ENCODE measurements around the gene ARRDC5. TPM values are rescaled to one million over a fixed set of nuclear protein-coding genes. Genes with fewer than 3 reads are reported as not detected.
A peak's percentile ranks its signal among the peaks of the same experiment; 100 is the strongest.

ARRDC5 gene
- total and polyA plus RNA-seq, 2 of the 13 experiments (the other 11 are each of a cell fraction or from before 2014, with no cell fraction given): not detected

DNA sequence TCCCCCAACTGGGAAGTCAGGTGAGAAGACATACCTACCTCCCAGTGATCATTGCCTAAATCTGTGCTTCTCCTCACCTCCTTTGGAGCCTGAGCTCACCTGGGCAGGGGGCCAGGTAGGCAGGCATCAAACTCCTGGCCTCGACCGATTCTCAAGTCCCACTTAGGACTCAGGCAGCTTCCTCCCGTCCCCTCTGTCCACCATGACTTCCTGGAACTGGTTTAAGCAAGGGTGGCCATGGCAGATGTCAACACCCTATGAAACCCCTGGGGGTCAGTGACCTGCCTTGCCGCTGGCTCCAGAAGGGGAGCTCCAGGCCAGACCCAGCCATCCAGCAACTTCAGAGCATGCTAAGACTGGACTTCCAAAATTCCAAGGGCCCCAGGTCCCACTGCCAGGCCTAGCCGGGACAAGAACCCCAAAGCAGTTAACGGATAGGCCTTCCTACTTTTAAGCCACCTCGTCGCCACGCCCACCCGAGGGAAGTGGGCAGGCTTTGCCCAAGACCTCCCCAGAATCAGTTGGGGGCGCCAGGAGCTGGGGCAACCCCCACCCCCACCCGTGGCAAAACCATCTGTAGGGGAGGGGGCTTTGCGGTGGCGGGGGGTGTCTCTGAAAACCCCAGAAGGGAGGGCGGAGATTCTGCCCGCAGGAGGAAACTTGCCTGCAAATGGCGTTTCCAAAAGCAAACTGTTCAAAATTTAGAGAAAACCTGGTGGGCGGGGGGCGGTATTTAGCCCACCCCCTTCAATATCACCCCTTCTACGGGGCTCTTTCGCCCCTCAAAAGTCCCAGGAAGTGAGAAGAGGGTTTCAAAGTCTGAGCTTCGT lies 35.9 kb downstream of the ARRDC5 start (continued):
- no peak for TF ChIP-seq ZBTB34 (CRISPR knock-in tag; IDR thresholded peaks at IDR 0.05)
- TF ChIP-seq SSRP1 (CRISPR knock-in tag; IDR thresholded peaks at IDR 0.05): no peak
- no peak for TF ChIP-seq MAFF (IDR thresholded peaks at IDR 0.05; ENCODE audit: low read depth, low read length)
- TF ChIP-seq, protein P1, sequence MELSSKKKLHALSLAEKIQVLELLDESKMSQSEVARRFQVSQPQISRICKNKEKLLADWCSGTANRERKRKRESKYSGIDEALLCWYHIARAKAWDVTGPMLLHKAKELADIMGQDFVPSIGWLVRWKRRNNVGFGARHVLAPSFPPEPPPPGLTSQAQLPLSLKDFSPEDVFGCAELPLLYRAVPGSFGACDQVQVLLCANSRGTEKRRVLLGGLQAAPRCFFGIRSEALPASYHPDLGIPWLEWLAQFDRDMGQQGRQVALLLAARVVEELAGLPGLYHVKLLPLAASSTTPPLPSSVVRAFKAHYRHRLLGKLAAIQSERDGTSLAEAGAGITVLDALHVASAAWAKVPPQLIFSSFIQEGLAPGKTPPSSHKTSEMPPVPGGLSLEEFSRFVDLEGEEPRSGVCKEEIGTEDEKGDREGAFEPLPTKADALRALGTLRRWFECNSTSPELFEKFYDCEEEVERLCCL (CRISPR knock-in tag; IDR thresholded peaks at IDR 0.05; ENCODE audit: borderline replicate concordance): no peak
- TF ChIP-seq NR2F2 (IDR thresholded peaks at IDR 0.05; ENCODE audit: borderline replicate concordance, low read depth): 0 out of 2 replicates have a peak, but pooled peaks have one; percentile 22
- TF ChIP-seq ZFP36L2 (CRISPR knock-in tag; IDR thresholded peaks at IDR 0.05): no peak
- TF ChIP-seq ZC3H13 (CRISPR knock-in tag; IDR thresholded peaks at IDR 0.05): no peak
- 0 out of 2 replicates have a peak, but pooled peaks have one; percentile 58 for TF ChIP-seq ZNF607 (CRISPR knock-in tag; IDR thresholded peaks at IDR 0.05; ENCODE audit: borderline replicate concordance)
- TF ChIP-seq RBFOX2 (IDR thresholded peaks at IDR 0.05; ENCODE audit: low read depth, low read length): no peak
- TF ChIP-seq KLF12 (CRISPR knock-in tag; IDR thresholded peaks at IDR 0.05; ENCODE audit: borderline replicate concordance): no peak
- 0 out of 2 replicates have a peak, but pooled peaks have one; percentile 36 for TF ChIP-seq ZNF766 (CRISPR knock-in tag; IDR thresholded peaks at IDR 0.05; ENCODE audit: borderline replicate concordance)
- no peak for TF ChIP-seq ZNF468 (CRISPR knock-in tag; IDR thresholded peaks at IDR 0.05)
- TF ChIP-seq CCAR2 (optimal IDR thresholded peaks at IDR 0.05; ENCODE audit: low read depth, low read length): no peak
- TF ChIP-seq CCDC6 (CRISPR knock-in tag; IDR thresholded peaks at IDR 0.05): 0 out of 2 replicates have a peak, but pooled peaks have one; percentile 45
- no peak for TF ChIP-seq RBAK (CRISPR knock-in tag; IDR thresholded peaks at IDR 0.05)
- TF ChIP-seq ZNF644 (CRISPR knock-in tag; IDR thresholded peaks at IDR 0.05; ENCODE audit: low read depth): 0 out of 2 replicates have a peak, but pooled peaks have one; percentile 27
- peak; percentile 25; the same call in 1 of the 2 replicates for TF ChIP-seq NR2C2 (CRISPR knock-in tag; IDR thresholded peaks at IDR 0.05; ENCODE audit: borderline replicate concordance)
- TF ChIP-seq DRAP1 (CRISPR knock-in tag; IDR thresholded peaks at IDR 0.05): peak; percentile 39; the same call in 1 of the 2 replicates
- TF ChIP-seq SNRNP70 (IDR thresholded peaks at IDR 0.05; ENCODE audit: low read depth, low read length): no peak
- TF ChIP-seq MTF1 (CRISPR knock-in tag; IDR thresholded peaks at IDR 0.05): no peak
- no peak for TF ChIP-seq ETS1 (CRISPR knock-in tag; IDR thresholded peaks at IDR 0.05)
- no peak for TF ChIP-seq ZNF598 (CRISPR knock-in tag; IDR thresholded peaks at IDR 0.05; ENCODE audit: borderline replicate concordance)
- no peak for TF ChIP-seq ASH2L (IDR thresholded peaks at IDR 0.05; ENCODE audit: insufficient read length, low read depth, low read length)
- TF ChIP-seq PAX8 (CRISPR knock-in tag; IDR thresholded peaks at IDR 0.05; ENCODE audit: borderline replicate concordance): no peak
- TF ChIP-seq ZSCAN12 (CRISPR knock-in tag; IDR thresholded peaks at IDR 0.05): no peak
